CD4-positive, alpha-beta T cell treated with Interleukin-4 for 4 hours (primary cell): ENCODE data around the gene JOSD1.
"Not testable (repeated sequence)": the region's sequence is repeated elsewhere in the genome, so short reads cannot be mapped to it uniquely, and the experiment has no call there.

Experiments used
- DNase-seq: peaks from one replicate; pipeline ENCODE4 v3.0.0-alpha.2; 2020

JOSD1 gene

GRCh38 chr22:38675833-38676232, 24.9 kb downstream of the JOSD1 start:
- no peak for DNase-seq

DNA sequence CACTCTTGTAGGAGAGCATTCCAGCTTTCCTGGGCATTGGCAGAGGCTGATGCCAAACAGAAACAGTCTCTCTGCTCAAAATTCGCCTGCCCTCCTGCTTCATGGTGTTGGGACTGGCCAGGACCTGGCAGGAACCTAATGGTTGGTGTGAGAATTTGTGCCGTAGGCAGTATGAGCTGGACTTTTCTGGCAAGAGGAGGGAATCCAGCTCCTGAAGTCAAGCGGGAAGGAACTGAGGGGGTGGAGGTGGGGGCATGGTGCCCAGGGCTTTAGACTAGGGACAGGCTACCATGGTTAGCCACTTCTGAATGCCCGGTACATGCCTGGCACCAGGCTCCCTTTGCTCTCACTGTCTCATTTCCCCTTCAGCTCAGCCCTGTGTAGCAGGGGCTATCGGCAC, 25.9 kb downstream of the JOSD1 start:
- no peak for DNase-seq

DNA sequence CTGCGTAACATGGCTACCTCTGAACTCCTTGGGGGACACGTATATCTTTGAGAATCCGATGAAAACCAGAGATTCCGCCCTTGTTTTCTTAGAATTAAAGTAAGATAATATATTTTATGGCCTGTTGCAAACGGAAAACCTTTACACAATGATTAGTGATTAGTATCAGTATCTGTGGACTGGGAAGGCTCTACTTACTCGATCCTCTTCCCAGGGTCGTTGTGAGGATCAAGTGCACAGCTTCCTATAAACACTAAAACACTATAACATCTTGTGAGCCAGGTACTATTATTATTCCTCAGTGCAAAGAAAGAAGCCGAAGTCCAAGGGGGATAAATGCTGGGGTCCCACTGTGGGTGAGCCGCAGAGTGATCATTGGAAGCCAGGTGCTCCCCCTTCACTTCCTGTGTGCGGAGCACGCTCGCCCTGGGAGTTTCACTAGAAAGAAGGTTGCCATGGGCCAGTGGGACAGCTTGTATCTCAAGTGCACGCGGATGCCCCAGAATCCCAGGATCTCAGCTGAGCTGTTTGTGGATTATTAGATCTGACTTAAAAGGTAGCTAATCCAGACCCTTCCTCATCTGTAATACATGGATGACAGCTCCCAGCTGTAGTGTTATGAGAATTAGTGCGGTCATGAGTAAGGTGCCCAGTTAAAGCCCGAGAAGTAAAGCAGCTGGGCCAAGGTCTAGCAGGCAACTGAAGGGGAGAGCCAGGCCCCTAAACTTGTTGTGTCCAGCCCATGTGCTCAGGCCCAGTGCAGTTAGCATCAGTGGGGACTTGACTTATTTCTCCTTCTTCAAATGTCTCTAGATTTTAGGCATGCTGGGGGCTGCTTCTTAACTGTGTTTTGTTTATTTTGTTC, 43.5 kb downstream of the JOSD1 start:
- DNase-seq: peak; percentile 27

- peak; percentile 85 for DNase-seq
Observed at GRCh38 chr22:38656256-38657044, 44.3 kb downstream of the JOSD1 start, which contains the start of the genes CBY1 and FAM227A. Gene CBY1, plus strand, starts transcription at chr22:38656638. Its CDS starts 11,417 bp downstream, at chr22:38668055. Gene FAM227A, minus strand, starts transcription at chr22:38656392. Its CDS starts 6,224 bp downstream, at chr22:38650168.

DNA sequence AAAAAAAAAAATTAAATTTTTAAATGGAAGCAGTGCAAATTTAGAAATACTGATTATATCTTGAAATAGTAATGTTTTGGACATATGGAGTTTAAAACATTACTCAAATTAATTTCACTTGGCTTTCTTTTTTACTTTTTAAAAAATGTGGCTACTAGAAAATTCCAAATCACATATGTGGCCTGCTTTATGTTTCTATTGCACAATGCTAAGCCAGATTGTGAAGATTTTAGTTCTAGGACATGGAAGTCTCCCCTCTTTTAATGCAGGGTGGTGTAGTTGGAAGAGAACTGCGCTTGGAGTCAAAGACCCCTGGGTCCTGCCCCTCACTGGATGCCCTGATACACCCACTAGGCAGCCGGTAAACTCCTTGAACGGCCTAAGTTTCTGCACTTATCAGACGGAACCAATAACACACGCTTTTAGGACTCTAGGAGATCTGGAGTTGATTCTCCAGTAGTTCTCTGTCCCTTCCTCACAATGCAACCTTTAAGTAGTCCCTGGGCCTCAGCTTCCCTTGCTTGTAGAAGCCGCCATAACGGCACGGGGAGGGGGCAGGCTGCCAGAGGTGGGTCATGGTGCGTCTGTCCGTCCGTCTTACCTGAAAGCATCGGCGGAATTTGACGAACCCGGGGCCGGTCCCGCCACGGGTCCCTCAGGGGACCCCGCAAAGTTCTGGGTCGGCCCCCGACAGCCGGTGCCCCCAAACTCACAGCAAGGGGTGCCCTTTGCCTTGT, 45.1 kb downstream of the JOSD1 start:
- no peak for DNase-seq

- no peak for DNase-seq
Observed at GRCh38 chr22:38653741-38654140, 47.0 kb downstream of the JOSD1 start.

- DNase-seq: no peak
Observed at GRCh38 chr22:38652859-38653258, 47.9 kb downstream of the JOSD1 start.

GRCh38 chr22:38649841-38650522, 50.8 kb downstream of the JOSD1 start:
- no peak for DNase-seq

DNA sequence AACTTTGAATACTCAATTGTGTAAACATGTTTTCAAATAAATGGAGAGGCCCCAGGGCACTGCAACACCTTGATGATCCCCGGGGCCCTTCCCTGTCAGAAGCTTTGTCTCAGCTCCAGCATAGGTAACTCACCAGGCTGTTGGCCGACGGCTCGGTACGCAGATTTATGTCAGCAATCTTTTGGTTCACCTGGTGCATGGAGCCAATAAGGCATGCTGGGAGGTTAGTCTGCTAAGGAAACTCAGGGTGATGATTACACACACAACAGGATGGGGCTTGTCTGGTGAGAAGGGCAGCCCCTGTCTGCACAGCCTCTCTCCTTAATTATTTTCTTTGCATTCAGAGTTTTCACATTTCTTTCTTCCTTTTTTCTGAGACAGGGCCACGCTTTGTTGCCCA, 55.3 kb downstream of the JOSD1 start:
- no peak for DNase-seq

- not testable (repeated sequence) for DNase-seq
Observed at GRCh38 chr22:38644245-38644644, 56.5 kb downstream of the JOSD1 start.

GRCh38 chr22:38641476-38642040, 59.2 kb downstream of the JOSD1 start:
- no peak for DNase-seq

DNA sequence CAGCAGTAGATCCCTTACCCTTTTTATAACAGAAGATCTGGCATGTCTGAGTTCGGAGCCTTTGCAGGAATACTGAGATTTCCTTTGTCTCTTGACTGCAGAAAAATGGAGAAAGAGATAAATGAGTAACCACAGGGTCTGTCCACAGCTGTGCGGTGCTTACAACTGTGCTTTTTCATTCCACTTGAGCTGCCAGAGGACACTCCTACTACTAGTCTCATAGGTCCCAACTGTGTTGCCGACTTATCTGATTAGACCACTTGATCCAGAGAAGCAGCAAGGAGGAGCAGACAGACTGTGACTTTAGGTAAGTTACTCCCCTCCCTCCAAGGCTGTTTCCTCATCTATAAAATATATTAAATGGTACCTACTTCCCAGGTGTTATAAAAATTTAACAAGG, 62.0 kb downstream of the JOSD1 start:
- DNase-seq: no peak

GRCh38 chr22:38638216-38638615, 62.5 kb downstream of the JOSD1 start:
- DNase-seq: no peak
